GM12878 (cell line): ENCODE data around the gene KCND3. TPM values are rescaled to one million over a fixed set of nuclear protein-coding genes. Genes with fewer than 3 reads are reported as not detected.

ENCODE experiments used
- CBX3 ChIP-seq: fragments of 200-600 bp; sonication (generic); IDR thresholded peaks from 2 replicates; pipeline ENCODE4 v1.6.1; 2016; ENCODE audit warnings: low read depth, borderline replicate concordance
- CREM ChIP-seq: IDR thresholded peaks from 2 replicates; pipeline ENCODE4 v1.6.1; 2014; ENCODE audit warnings: antibody characterized with exemption, low read depth
- EGR1 ChIP-seq, 2 experiments: IDR thresholded peaks; 1 replicate in 1 of 2; 2 replicates in 1 of 2; pipeline ENCODE4 v1.6.1; 2011 to 2012; ENCODE audit warnings: low read depth in 2 of 2, low read length in 2 of 2, borderline replicate concordance in 1 of 2, mild to moderate bottlenecking in 1 of 2, moderate library complexity in 1 of 2
- ESRRA ChIP-seq: IDR thresholded peaks from 2 replicates; pipeline ENCODE4 v1.6.1; 2012; ENCODE audit warnings: mild to moderate bottlenecking, low read length, improper control_type of control experiment
- GATAD2B ChIP-seq: fragments of 450-650 bp; conservative IDR thresholded peaks from 2 replicates; pipeline ENCODE4 v1.6.1; 2017; ENCODE audit warnings: low read depth, mild to moderate bottlenecking, moderate library complexity
- JUND ChIP-seq: IDR thresholded peaks from 2 replicates; pipeline ENCODE4 v1.6.1; 2012; ENCODE audit warnings: low read depth, mild to moderate bottlenecking, low read length, improper control_type of control experiment, moderate library complexity
- NFYA ChIP-seq: IDR thresholded peaks from 2 replicates; pipeline ENCODE4 v1.6.1; 2011; ENCODE audit warnings: low read depth, mild to moderate bottlenecking, low read length, improper control_type of control experiment, borderline replicate concordance
- NRF1 ChIP-seq: conservative IDR thresholded peaks from 2 replicates; pipeline ENCODE4 v1.6.1; 2011; ENCODE audit warnings: mild to moderate bottlenecking, low read depth, low read length, improper control_type of control experiment
- RAD21 ChIP-seq: IDR thresholded peaks from 2 replicates; pipeline ENCODE4 v1.6.1; 2011; ENCODE audit warnings: mild to moderate bottlenecking, low read depth, low read length, moderate library complexity; ENCODE audit not compliant: insufficient read depth
- RBBP5 ChIP-seq: fragments of 200-600 bp; sonication (generic); conservative IDR thresholded peaks from 2 replicates; pipeline ENCODE4 v1.6.1; 2016
- SMC3 ChIP-seq: IDR thresholded peaks from 2 replicates; pipeline ENCODE4 v1.6.1; 2011; ENCODE audit warnings: low read length, improper control_type of control experiment, borderline replicate concordance
- SREBF2 ChIP-seq: IDR thresholded peaks from 2 replicates; pipeline ENCODE4 v1.6.1; 2012; ENCODE audit warnings: mild to moderate bottlenecking, low read length
- ZSCAN29 ChIP-seq: fragments of 450-650 bp; IDR thresholded peaks from 2 replicates; pipeline ENCODE4 v1.6.1; 2017; ENCODE audit warnings: mild to moderate bottlenecking, moderate library complexity
- polyA plus RNA-seq, 11 experiments: library from polyadenylated mRNA; depleted of rRNA in 4 of 11; unstranded in 6 of 11; stranded (reverse) in 5 of 11; fragments of >200 nt; fragmentation: Nextera tagmentation in 4 of 11; fragmentation: Illumina TruSeq in 1 of 11; extraction: Ambion mirVana in 4 of 11; extraction: Trizol in 1 of 11; gene quantifications; 1 replicate in 1 of 11; 2 replicates in 10 of 11; pipeline versions ENCODE4 v1.2.1 to v1.2.3, GENCODE V29; 2011 to 2016; ENCODE audit warnings: inconsistent platforms in 2 of 11, missing spikeins in 2 of 11, low read depth in 1 of 11
- total RNA-seq, 4 experiments: library from RNA; depleted of rRNA in 3 of 4; stranded (reverse); fragments of >200 nt in 3 of 4; fragmentation: Illumina TruSeq in 1 of 4; extraction: Trizol in 1 of 4; gene quantifications; 2 replicates each; pipeline versions ENCODE4 v1.2.1 to v1.2.3, GENCODE V29; 2013 to 2021
- TF ChIP-seq, protein P1 (sequence below): IDR thresholded peaks from 2 replicates; pipeline ENCODE4 v1.6.1; 2012; ENCODE audit warnings: mild to moderate bottlenecking, low read depth, low read length
- TF ChIP-seq, protein P2 (sequence below): fragments of 450-650 bp; IDR thresholded peaks from 2 replicates; pipeline ENCODE4 v1.6.1; 2017; ENCODE audit warnings: antibody characterized with exemption, mild to moderate bottlenecking, moderate library complexity
- TF ChIP-seq, protein P3 (sequence below): IDR thresholded peaks from 2 replicates; pipeline ENCODE4 v1.6.1; 2011; ENCODE audit warnings: borderline replicate concordance, low read depth, mild to moderate bottlenecking, moderate library complexity, mixed read lengths, low read length; ENCODE audit not compliant: insufficient read depth; ENCODE audit errors: extremely low read length
- TF ChIP-seq, protein P4 (sequence below): fragments of 150-350 bp; IDR thresholded peaks from 2 replicates; pipeline ENCODE4 v1.6.1; 2014; ENCODE audit warnings: mild to moderate bottlenecking, low read depth, low read length
- TF ChIP-seq, protein P5 (sequence below): fragments of 450-650 bp; IDR thresholded peaks from 2 replicates; pipeline ENCODE4 v1.6.1; 2018; ENCODE audit warnings: mild to moderate bottlenecking, low read depth, moderate library complexity; ENCODE audit not compliant: partially characterized antibody

Gene KCND3
- total and polyA plus RNA-seq, 10 of the 15 experiments (the other 5 are each of a cell fraction or from before 2014, with no cell fraction given): 0.02 TPM; not detected in 9

DNA sequence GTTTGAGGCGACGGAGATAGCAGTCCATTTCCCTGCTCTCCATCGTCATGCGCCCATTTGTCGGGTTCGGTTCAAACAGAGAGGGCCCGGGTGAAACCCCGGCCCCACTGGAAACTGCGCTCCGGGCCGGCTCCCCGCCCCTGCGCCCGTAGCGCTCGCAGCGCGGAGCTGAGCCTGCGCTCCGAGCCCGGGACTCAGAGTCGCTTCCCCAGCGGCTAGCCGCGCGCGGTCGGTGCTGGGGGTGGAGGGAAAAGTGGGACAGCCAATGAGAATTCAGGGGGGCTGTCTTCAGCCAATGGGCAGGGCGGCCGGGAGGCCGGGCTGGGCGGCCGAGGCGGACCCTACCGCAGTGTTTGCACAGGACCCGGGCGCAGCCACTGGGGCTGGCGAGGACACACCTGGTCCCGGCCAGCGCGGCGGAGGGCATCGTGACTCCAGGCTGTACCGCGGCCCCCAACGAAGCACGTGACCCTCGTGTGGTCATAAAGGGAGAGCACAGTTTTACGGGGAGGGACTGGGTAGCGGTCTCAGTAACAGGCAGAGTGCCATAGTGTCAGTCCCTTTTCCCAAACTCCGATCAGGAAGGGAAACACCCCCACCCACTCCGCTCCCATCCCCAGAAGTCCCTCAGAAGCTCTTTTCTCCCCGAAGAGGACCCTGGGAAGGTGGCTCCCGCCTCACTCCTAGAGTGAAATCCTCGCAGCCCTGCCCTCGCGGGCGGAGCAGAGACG lies 250.1 kb downstream of the KCND3 start, which contains the start of gene INKA2 (continued):
- TF ChIP-seq, protein P1, sequence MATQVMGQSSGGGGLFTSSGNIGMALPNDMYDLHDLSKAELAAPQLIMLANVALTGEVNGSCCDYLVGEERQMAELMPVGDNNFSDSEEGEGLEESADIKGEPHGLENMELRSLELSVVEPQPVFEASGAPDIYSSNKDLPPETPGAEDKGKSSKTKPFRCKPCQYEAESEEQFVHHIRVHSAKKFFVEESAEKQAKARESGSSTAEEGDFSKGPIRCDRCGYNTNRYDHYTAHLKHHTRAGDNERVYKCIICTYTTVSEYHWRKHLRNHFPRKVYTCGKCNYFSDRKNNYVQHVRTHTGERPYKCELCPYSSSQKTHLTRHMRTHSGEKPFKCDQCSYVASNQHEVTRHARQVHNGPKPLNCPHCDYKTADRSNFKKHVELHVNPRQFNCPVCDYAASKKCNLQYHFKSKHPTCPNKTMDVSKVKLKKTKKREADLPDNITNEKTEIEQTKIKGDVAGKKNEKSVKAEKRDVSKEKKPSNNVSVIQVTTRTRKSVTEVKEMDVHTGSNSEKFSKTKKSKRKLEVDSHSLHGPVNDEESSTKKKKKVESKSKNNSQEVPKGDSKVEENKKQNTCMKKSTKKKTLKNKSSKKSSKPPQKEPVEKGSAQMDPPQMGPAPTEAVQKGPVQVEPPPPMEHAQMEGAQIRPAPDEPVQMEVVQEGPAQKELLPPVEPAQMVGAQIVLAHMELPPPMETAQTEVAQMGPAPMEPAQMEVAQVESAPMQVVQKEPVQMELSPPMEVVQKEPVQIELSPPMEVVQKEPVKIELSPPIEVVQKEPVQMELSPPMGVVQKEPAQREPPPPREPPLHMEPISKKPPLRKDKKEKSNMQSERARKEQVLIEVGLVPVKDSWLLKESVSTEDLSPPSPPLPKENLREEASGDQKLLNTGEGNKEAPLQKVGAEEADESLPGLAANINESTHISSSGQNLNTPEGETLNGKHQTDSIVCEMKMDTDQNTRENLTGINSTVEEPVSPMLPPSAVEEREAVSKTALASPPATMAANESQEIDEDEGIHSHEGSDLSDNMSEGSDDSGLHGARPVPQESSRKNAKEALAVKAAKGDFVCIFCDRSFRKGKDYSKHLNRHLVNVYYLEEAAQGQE: no peak
- TF ChIP-seq NRF1: no peak
- TF ChIP-seq ZSCAN29: no peak
- TF ChIP-seq CREM: no peak
- no peak for TF ChIP-seq JUND
- TF ChIP-seq GATAD2B: peak; percentile 58; the same call in 1 of the 2 replicates
- TF ChIP-seq, protein P2, sequence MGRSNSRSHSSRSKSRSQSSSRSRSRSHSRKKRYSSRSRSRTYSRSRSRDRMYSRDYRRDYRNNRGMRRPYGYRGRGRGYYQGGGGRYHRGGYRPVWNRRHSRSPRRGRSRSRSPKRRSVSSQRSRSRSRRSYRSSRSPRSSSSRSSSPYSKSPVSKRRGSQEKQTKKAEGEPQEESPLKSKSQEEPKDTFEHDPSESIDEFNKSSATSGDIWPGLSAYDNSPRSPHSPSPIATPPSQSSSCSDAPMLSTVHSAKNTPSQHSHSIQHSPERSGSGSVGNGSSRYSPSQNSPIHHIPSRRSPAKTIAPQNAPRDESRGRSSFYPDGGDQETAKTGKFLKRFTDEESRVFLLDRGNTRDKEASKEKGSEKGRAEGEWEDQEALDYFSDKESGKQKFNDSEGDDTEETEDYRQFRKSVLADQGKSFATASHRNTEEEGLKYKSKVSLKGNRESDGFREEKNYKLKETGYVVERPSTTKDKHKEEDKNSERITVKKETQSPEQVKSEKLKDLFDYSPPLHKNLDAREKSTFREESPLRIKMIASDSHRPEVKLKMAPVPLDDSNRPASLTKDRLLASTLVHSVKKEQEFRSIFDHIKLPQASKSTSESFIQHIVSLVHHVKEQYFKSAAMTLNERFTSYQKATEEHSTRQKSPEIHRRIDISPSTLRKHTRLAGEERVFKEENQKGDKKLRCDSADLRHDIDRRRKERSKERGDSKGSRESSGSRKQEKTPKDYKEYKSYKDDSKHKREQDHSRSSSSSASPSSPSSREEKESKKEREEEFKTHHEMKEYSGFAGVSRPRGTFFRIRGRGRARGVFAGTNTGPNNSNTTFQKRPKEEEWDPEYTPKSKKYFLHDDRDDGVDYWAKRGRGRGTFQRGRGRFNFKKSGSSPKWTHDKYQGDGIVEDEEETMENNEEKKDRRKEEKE: no peak
- TF ChIP-seq SREBF2: no peak
- TF ChIP-seq CBX3: no peak
- TF ChIP-seq, protein P3, sequence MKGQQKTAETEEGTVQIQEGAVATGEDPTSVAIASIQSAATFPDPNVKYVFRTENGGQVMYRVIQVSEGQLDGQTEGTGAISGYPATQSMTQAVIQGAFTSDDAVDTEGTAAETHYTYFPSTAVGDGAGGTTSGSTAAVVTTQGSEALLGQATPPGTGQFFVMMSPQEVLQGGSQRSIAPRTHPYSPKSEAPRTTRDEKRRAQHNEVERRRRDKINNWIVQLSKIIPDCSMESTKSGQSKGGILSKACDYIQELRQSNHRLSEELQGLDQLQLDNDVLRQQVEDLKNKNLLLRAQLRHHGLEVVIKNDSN: peak; percentile 82
- no peak for TF ChIP-seq RAD21
- no peak for TF ChIP-seq NFYA
- TF ChIP-seq ESRRA: no peak
- TF ChIP-seq RBBP5: no peak
- TF ChIP-seq EGR1 (IDR thresholded peaks at IDR 0.05; ENCODE audit: borderline replicate concordance in 1 of 2, low read depth in 2 of 2, low read length in 2 of 2): no peak
- TF ChIP-seq, protein P4, sequence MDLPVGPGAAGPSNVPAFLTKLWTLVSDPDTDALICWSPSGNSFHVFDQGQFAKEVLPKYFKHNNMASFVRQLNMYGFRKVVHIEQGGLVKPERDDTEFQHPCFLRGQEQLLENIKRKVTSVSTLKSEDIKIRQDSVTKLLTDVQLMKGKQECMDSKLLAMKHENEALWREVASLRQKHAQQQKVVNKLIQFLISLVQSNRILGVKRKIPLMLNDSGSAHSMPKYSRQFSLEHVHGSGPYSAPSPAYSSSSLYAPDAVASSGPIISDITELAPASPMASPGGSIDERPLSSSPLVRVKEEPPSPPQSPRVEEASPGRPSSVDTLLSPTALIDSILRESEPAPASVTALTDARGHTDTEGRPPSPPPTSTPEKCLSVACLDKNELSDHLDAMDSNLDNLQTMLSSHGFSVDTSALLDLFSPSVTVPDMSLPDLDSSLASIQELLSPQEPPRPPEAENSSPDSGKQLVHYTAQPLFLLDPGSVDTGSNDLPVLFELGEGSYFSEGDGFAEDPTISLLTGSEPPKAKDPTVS: no peak
- TF ChIP-seq SMC3: no peak
- TF ChIP-seq, protein P5, sequence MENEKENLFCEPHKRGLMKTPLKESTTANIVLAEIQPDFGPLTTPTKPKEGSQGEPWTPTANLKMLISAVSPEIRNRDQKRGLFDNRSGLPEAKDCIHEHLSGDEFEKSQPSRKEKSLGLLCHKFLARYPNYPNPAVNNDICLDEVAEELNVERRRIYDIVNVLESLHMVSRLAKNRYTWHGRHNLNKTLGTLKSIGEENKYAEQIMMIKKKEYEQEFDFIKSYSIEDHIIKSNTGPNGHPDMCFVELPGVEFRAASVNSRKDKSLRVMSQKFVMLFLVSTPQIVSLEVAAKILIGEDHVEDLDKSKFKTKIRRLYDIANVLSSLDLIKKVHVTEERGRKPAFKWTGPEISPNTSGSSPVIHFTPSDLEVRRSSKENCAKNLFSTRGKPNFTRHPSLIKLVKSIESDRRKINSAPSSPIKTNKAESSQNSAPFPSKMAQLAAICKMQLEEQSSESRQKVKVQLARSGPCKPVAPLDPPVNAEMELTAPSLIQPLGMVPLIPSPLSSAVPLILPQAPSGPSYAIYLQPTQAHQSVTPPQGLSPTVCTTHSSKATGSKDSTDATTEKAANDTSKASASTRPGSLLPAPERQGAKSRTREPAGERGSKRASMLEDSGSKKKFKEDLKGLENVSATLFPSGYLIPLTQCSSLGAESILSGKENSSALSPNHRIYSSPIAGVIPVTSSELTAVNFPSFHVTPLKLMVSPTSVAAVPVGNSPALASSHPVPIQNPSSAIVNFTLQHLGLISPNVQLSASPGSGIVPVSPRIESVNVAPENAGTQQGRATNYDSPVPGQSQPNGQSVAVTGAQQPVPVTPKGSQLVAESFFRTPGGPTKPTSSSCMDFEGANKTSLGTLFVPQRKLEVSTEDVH: no peak
